A549 (cell line): ENCODE data around the gene SLC26A6.

Source experiments
- CHD2 ChIP-seq: fragments of 150-350 bp; IDR thresholded peaks from 2 replicates; pipeline ENCODE4 v1.6.1; 2014; ENCODE audit warnings: low read length; ENCODE audit not compliant: partially characterized antibody
- CTCF ChIP-seq: fragments of >200 bp; sonication (Bioruptor Twin); formaldehyde crosslinking; IDR thresholded peaks from 3 replicates; pipeline ENCODE4 v1.5.1; 2016
- EHMT2 ChIP-seq: fragments of 200-600 bp; sonication (generic); IDR thresholded peaks from 2 replicates; pipeline ENCODE4 v1.6.1; 2016; ENCODE audit warnings: antibody characterized with exemption, low read depth, mild to moderate bottlenecking, moderate library complexity
- EP300 ChIP-seq, 2 experiments: fragments of >200 bp; sonication (Bioruptor Twin); formaldehyde crosslinking; IDR thresholded peaks; 2 replicates in 1 of 2; 3 replicates in 1 of 2; pipeline ENCODE4 v1.6.1; 2016 to 2017
- HEYL ChIP-seq: fragments of 250-450 bp; sonication (Bioruptor Pico); IDR thresholded peaks from 2 replicates; pipeline ENCODE4 v1.8.0; 2021; ENCODE audit warnings: mild to moderate bottlenecking, moderate library complexity
- MYC ChIP-seq: IDR thresholded peaks from 2 replicates; pipeline ENCODE4 v1.6.1; 2012; ENCODE audit warnings: mild to moderate bottlenecking, inconsistent platforms, low read length, improper control_type of control experiment, borderline replicate concordance
- POLR2A ChIP-seq: IDR thresholded peaks from 2 replicates; pipeline ENCODE4 v1.6.1; 2012; ENCODE audit warnings: mild to moderate bottlenecking, low read length
- POLR2AphosphoS2 ChIP-seq: conservative IDR thresholded peaks from 2 replicates; pipeline ENCODE4 v1.6.1; 2012; ENCODE audit warnings: low read length, improper control_type of control experiment, inconsistent platforms
- RCOR1 ChIP-seq: fragments of 150-350 bp; IDR thresholded peaks from 2 replicates; pipeline ENCODE4 v1.6.1; 2014; ENCODE audit warnings: antibody characterized with exemption, low read length, low read depth
- SMC3 ChIP-seq: fragments of >200 bp; sonication (Bioruptor Twin); formaldehyde crosslinking; IDR thresholded peaks from 3 replicates; pipeline ENCODE4 v1.6.1; 2018; ENCODE audit warnings: inconsistent platforms
- TFCP2L1 ChIP-seq: fragments of 250-450 bp; sonication (Bioruptor Pico); IDR thresholded peaks from 2 replicates; pipeline ENCODE4 v1.5.0; 2021; ENCODE audit warnings: mild to moderate bottlenecking
- TP53 ChIP-seq: fragments of 250-450 bp; sonication (Bioruptor Pico); IDR thresholded peaks from 2 replicates; pipeline ENCODE4 v1.5.0; 2021; ENCODE audit warnings: mild to moderate bottlenecking, moderate library complexity
- ZFP36 ChIP-seq: fragments of 450-650 bp; IDR thresholded peaks from 2 replicates; pipeline ENCODE4 v1.6.1; 2014; ENCODE audit warnings: borderline replicate concordance; ENCODE audit not compliant: partially characterized antibody
- ZNF302 ChIP-seq: fragments of 250-450 bp; sonication (Bioruptor Pico); IDR thresholded peaks from 2 replicates; pipeline ENCODE4 v1.9.0; 2021; ENCODE audit warnings: inconsistent platforms, mild to moderate bottlenecking, moderate library complexity

- no peak for TF ChIP-seq CTCF
- no peak for TF ChIP-seq POLR2A
- no peak for TF ChIP-seq POLR2AphosphoS2
- no peak for TF ChIP-seq SMC3
- no peak for TF ChIP-seq MYC
- no peak for TF ChIP-seq ZFP36
- no peak for TF ChIP-seq RCOR1
- no peak for TF ChIP-seq EHMT2
- no peak for TF ChIP-seq ZNF302 (CRISPR knock-in tag)
- no peak for TF ChIP-seq TP53 (CRISPR knock-in tag)
- no peak for TF ChIP-seq EP300 (IDR thresholded peaks at IDR 0.05)
- no peak for TF ChIP-seq TFCP2L1 (CRISPR knock-in tag)
- TF ChIP-seq CHD2: no peak
- no peak for TF ChIP-seq HEYL (CRISPR knock-in tag)
Observed at GRCh38 chr3:48593337-48593736, 41.9 kb downstream of the SLC26A6 start.
